Measurements from ENCODE around the gene CHSY3.

The CHSY3 gene

DNA sequence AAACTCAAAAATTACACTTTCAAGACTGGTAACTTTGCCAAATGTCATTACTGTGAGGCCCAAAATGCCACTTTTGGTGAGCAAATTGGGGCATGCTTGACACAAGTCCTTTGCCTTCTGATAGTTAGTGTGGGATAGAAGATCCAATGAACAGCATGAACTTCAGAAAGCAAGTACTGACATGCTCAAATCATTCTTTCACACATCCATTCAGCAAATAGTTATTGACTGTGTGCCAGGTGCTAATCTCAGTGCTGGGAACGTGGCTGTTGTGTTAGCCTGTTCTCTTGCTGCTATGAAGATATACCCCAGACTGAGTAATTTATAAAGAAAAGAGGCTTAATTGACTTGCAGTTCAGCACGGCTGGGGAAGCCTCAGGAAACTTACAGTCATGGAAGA lies 247.0 kb downstream of the CHSY3 start:
- TF ChIP-seq, protein P1, sequence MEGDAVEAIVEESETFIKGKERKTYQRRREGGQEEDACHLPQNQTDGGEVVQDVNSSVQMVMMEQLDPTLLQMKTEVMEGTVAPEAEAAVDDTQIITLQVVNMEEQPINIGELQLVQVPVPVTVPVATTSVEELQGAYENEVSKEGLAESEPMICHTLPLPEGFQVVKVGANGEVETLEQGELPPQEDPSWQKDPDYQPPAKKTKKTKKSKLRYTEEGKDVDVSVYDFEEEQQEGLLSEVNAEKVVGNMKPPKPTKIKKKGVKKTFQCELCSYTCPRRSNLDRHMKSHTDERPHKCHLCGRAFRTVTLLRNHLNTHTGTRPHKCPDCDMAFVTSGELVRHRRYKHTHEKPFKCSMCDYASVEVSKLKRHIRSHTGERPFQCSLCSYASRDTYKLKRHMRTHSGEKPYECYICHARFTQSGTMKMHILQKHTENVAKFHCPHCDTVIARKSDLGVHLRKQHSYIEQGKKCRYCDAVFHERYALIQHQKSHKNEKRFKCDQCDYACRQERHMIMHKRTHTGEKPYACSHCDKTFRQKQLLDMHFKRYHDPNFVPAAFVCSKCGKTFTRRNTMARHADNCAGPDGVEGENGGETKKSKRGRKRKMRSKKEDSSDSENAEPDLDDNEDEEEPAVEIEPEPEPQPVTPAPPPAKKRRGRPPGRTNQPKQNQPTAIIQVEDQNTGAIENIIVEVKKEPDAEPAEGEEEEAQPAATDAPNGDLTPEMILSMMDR (IDR thresholded peaks at IDR 0.05; ENCODE audit: control extremely low read depth, extremely low read depth, low read depth, missing control alignments): no peak
- CTCF ChIA-PET: no interaction called here
- DNase-seq (ENCODE audit: extremely low spot score): no peak
- POLR2A ChIA-PET: no interaction called here

- TF ChIP-seq, protein P1 (IDR thresholded peaks at IDR 0.05; ENCODE audit: control extremely low read depth, extremely low read depth, low read depth, missing control alignments): no peak
- POLR2A ChIA-PET: no interaction called here
- CTCF ChIA-PET: interaction anchor here (1.0 to 1.8 kb wide), 3 partner anchors 8 to 16 kb away, joined by 4 to 5 read pairs (median 4); no protein-coding TSS in a partner anchor
- no peak for DNase-seq (ENCODE audit: extremely low spot score)
Observed at GRCh38 chr5:130155345-130156011, 251.2 kb downstream of the CHSY3 start.

- DNase-seq (ENCODE audit: extremely low spot score): no peak
- CTCF ChIA-PET: no interaction called here
- TF ChIP-seq, protein P1 (IDR thresholded peaks at IDR 0.05; ENCODE audit: control extremely low read depth, extremely low read depth, low read depth, missing control alignments): no peak
- POLR2A ChIA-PET: no interaction called here
Observed at GRCh38 chr5:130158036-130158435, 253.8 kb downstream of the CHSY3 start.

DNA sequence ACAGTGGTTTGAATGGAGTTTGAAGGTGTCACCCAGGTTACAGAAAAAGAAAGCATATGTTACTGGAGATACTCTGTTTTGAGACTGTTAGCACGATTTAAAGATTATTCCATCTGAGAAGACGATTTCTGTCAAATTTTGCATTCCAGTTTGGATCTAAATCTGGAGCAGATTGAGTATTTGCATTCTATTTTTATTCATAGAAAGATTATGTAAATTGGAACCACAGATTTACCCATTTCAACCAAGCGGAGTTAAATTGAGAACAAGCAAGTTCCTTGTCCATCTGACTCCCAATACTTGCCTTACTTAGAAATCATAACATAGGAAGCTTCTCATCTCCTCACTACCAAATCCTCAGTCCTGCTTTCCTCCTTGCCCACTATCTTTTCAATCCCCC lies 255.7 kb downstream of the CHSY3 start:
- ChIA-PET CTCF (no interaction called here), POLR2A (no interaction called here)
- no peak for DNase-seq (ENCODE audit: extremely low spot score)
- TF ChIP-seq, protein P1 (IDR thresholded peaks at IDR 0.05; ENCODE audit: control extremely low read depth, extremely low read depth, low read depth, missing control alignments): no peak

- ChIA-PET POLR2A (no interaction called here), CTCF (no interaction called here)
- DNase-seq (ENCODE audit: extremely low spot score): no peak
- TF ChIP-seq, protein P1 (IDR thresholded peaks at IDR 0.05; ENCODE audit: control extremely low read depth, extremely low read depth, low read depth, missing control alignments): no peak
Observed at GRCh38 chr5:130164966-130165365, 260.7 kb downstream of the CHSY3 start.

DNA sequence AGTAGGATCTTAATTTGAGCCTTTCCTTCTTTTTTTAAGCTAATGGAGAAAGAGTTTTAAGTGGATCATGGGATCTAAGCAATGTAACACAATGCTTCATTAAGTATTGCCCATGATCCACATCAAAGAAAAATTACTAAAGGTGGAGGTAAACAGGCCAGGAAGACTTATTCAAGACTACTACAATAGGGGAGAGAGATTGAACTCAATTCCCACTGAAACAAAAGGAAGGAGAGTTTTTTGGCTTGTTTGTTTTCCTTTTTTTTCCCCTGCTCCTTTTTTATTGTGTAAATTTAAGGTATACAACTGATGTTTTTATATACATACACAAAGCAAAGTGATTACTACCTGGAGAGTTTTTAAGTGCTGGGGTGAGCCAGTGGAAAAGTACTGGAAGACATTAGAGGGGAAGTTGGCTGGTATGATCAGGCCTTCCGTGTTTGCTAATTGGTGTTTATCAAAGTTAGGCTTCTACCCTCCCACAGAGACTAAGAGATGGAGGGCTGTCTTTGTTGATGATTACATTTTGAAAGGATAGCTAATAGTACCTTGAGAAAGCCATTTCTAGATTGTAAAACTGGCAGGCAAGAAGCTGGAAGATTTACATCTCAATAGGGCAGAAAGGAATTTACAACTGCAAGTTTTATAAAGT lies 262.7 kb downstream of the CHSY3 start:
- POLR2A ChIA-PET: no interaction called here
- CTCF ChIA-PET: interaction anchor here (1.1 kb wide), 1 partner anchor 28 kb away, joined by 3 read pairs; no protein-coding TSS in a partner anchor
- TF ChIP-seq, protein P1 (IDR thresholded peaks at IDR 0.05; ENCODE audit: control extremely low read depth, extremely low read depth, low read depth, missing control alignments): no peak
- no peak for DNase-seq (ENCODE audit: extremely low spot score)
